GM18873 (cell line): ENCODE measurements around the gene TSSK6.

ENCODE experiments used
- ATAC-seq: cut with Tn5 transposase; IDR thresholded peaks from one replicate; pipeline ENCODE4 v1.9.1; 2021; ENCODE audit warnings: mild to moderate bottlenecking, moderate library complexity, moderate number of reproducible peaks; ENCODE audit not compliant: unreplicated experiment, low FRiP score

Gene TSSK6

GRCh38 chr19:19466201-19466600 is 49.1 kb downstream of the TSSK6 start:
- no peak for ATAC-seq

- no peak for ATAC-seq
These were observed 49.8 kb downstream of the TSSK6 start for GRCh38 chr19:19465436-19466070.

- no peak for ATAC-seq
These were observed 50.8 kb downstream of the TSSK6 start for GRCh38 chr19:19464339-19465098.
